T-helper 2 cell treated with Interferon-gamma antibody and Interleukin-4, amounts not matched to agents 5 μg/mL and 100 μg/mL, for 36 hours (primary cell): Measurements from ENCODE around the gene ORM2.

Source experiments
- DNase-seq: peaks from one replicate; pipeline ENCODE4 v3.0.0; 2021; ENCODE audit warnings: low spot score
- H3K27ac Mint-ChIP-seq: one replicate; pipeline ENCODE4 v1.8.0; 2021; ENCODE audit warnings: mild to moderate bottlenecking, mixed read lengths
- H3K27me3 Mint-ChIP-seq: one replicate; pipeline ENCODE4 v1.8.0; 2021; ENCODE audit warnings: low read depth, mixed read lengths
- H3K36me3 Mint-ChIP-seq: one replicate; pipeline ENCODE4 v1.8.0; 2021; ENCODE audit warnings: low read depth, mixed read lengths
- H3K4me1 Mint-ChIP-seq: one replicate; pipeline ENCODE4 v1.8.0; 2021; ENCODE audit warnings: low read depth, mixed read lengths
- H3K4me3 Mint-ChIP-seq: one replicate; pipeline ENCODE4 v1.8.0; 2022; ENCODE audit warnings: mild to moderate bottlenecking, moderate library complexity, mixed read lengths
- H3K9me3 Mint-ChIP-seq: one replicate; pipeline ENCODE4 v1.8.0; 2021; ENCODE audit warnings: mixed read lengths

ORM2 gene

GRCh38 chr9:114301798-114302565 lies 27.7 kb upstream of the ORM2 start:
- no peaks in the 10 kb centered on the region for H3K9me3 Mint-ChIP-seq
- no peaks in the 10 kb centered on the region for H3K36me3 Mint-ChIP-seq
- no peaks in the 10 kb centered on the region for H3K27me3 Mint-ChIP-seq
- no peak overlapping the region for H3K27ac Mint-ChIP-seq
- no peak overlapping the region for H3K4me3 Mint-ChIP-seq
- DNase-seq, result no peak
- no peaks in the 10 kb centered on the region for H3K4me1 Mint-ChIP-seq

GRCh38 chr9:114302727-114303126 lies 26.9 kb upstream of the ORM2 start:
- no peak overlapping the region for H3K4me3 Mint-ChIP-seq
- H3K36me3 Mint-ChIP-seq, result no peaks in the 10 kb centered on the region
- H3K4me1 Mint-ChIP-seq, result no peaks in the 10 kb centered on the region
- no peak overlapping the region for H3K27ac Mint-ChIP-seq
- DNase-seq, result no peak
- no peaks in the 10 kb centered on the region for H3K9me3 Mint-ChIP-seq
- H3K27me3 Mint-ChIP-seq, result no peaks in the 10 kb centered on the region

GRCh38 chr9:114303571-114303970 lies 26.1 kb upstream of the ORM2 start:
- Mint-ChIP-seq H3K36me3 (no peaks in the 10 kb centered on the region), H3K27me3 (no peaks in the 10 kb centered on the region), H3K4me3 (no peak overlapping the region), H3K9me3 (no peaks in the 10 kb centered on the region), H3K4me1 (no peaks in the 10 kb centered on the region), H3K27ac (no peak overlapping the region)
- no peak for DNase-seq

GRCh38 chr9:114303977-114304376 lies 25.7 kb upstream of the ORM2 start:
- no peaks in the 10 kb centered on the region for H3K27me3 Mint-ChIP-seq

GRCh38 chr9:114304416-114305188 lies 25.1 kb upstream of the ORM2 start:
- no peak overlapping the region for H3K27ac Mint-ChIP-seq
- no peaks in the 10 kb centered on the region for H3K4me1 Mint-ChIP-seq

More at GRCh38 chr9:114303977-114304376, 25.7 kb upstream of the ORM2 start:
- Mint-ChIP-seq H3K4me3 (no peak overlapping the region), H3K4me1 (no peaks in the 10 kb centered on the region), H3K27ac (no peak overlapping the region), H3K36me3 (no peaks in the 10 kb centered on the region), H3K9me3 (no peaks in the 10 kb centered on the region)
- no peak for DNase-seq

GRCh38 chr9:114307899-114308267 lies 21.8 kb upstream of the ORM2 start:
- H3K27me3 Mint-ChIP-seq, result no peaks in the 10 kb centered on the region
- H3K4me1 Mint-ChIP-seq, result no peaks in the 10 kb centered on the region
- DNase-seq, result no peak
- H3K9me3 Mint-ChIP-seq, result no peaks in the 10 kb centered on the region
- H3K4me3 Mint-ChIP-seq, result no peak overlapping the region
- no peak overlapping the region for H3K27ac Mint-ChIP-seq
- no peaks in the 10 kb centered on the region for H3K36me3 Mint-ChIP-seq

More at GRCh38 chr9:114304416-114305188, 25.1 kb upstream of the ORM2 start:
- H3K4me3 Mint-ChIP-seq, result no peak overlapping the region
- no peaks in the 10 kb centered on the region for H3K9me3 Mint-ChIP-seq
- DNase-seq, result no peak
- no peaks in the 10 kb centered on the region for H3K27me3 Mint-ChIP-seq
- H3K36me3 Mint-ChIP-seq, result no peaks in the 10 kb centered on the region

GRCh38 chr9:114308361-114308950 lies 21.2 kb upstream of the ORM2 start:
- no peaks in the 10 kb centered on the region for H3K4me1 Mint-ChIP-seq
- no peaks in the 10 kb centered on the region for H3K27me3 Mint-ChIP-seq
- no peak overlapping the region for H3K4me3 Mint-ChIP-seq

GRCh38 chr9:114309096-114309495 lies 20.6 kb upstream of the ORM2 start:
- DNase-seq, result no peak
- Mint-ChIP-seq H3K4me1 (no peaks in the 10 kb centered on the region), H3K27ac (no peak overlapping the region)

More at GRCh38 chr9:114308361-114308950, 21.2 kb upstream of the ORM2 start:
- DNase-seq, result no peak
- Mint-ChIP-seq H3K36me3 (no peaks in the 10 kb centered on the region), H3K27ac (no peak overlapping the region), H3K9me3 (no peaks in the 10 kb centered on the region)

GRCh38 chr9:114310471-114311450 lies 18.9 kb upstream of the ORM2 start:
- DNase-seq, result no peak
- H3K36me3 Mint-ChIP-seq, result no peaks in the 10 kb centered on the region
- no peak overlapping the region for H3K4me3 Mint-ChIP-seq
- no peak overlapping the region for H3K27ac Mint-ChIP-seq
- no peaks in the 10 kb centered on the region for H3K27me3 Mint-ChIP-seq
- no peaks in the 10 kb centered on the region for H3K4me1 Mint-ChIP-seq
- H3K9me3 Mint-ChIP-seq, result no peaks in the 10 kb centered on the region

More at GRCh38 chr9:114309096-114309495, 20.6 kb upstream of the ORM2 start:
- no peak overlapping the region for H3K4me3 Mint-ChIP-seq
- H3K36me3 Mint-ChIP-seq, result no peaks in the 10 kb centered on the region
- no peaks in the 10 kb centered on the region for H3K27me3 Mint-ChIP-seq
- no peaks in the 10 kb centered on the region for H3K9me3 Mint-ChIP-seq

GRCh38 chr9:114311571-114312512 lies 17.8 kb upstream of the ORM2 start:
- no peaks in the 10 kb centered on the region for H3K9me3 Mint-ChIP-seq
- H3K27me3 Mint-ChIP-seq, result no peaks in the 10 kb centered on the region
- no peaks in the 10 kb centered on the region for H3K4me1 Mint-ChIP-seq
- no peaks in the 10 kb centered on the region for H3K36me3 Mint-ChIP-seq
- DNase-seq, result no peak
- no peak overlapping the region for H3K27ac Mint-ChIP-seq
- H3K4me3 Mint-ChIP-seq, result no peak overlapping the region

GRCh38 chr9:114312513-114312875 lies 17.2 kb upstream of the ORM2 start:
- Mint-ChIP-seq H3K9me3 (no peaks in the 10 kb centered on the region), H3K27ac (no peak overlapping the region), H3K4me1 (no peaks in the 10 kb centered on the region), H3K4me3 (no peak overlapping the region), H3K27me3 (no peaks in the 10 kb centered on the region), H3K36me3 (no peaks in the 10 kb centered on the region)
- no peak for DNase-seq

GRCh38 chr9:114313186-114313585 lies 16.5 kb upstream of the ORM2 start:
- Mint-ChIP-seq H3K36me3 (no peaks in the 10 kb centered on the region), H3K27ac (no peak overlapping the region), H3K4me1 (peaks cover 5% of the 10 kb centered on the region), H3K4me3 (no peak overlapping the region), H3K27me3 (no peaks in the 10 kb centered on the region), H3K9me3 (no peaks in the 10 kb centered on the region)
- no peak for DNase-seq
